Fibroblast of the conjunctiva (primary cell): Measurements from ENCODE around the gene GNG4.
"Not testable (repeated sequence)": the region's sequence is repeated elsewhere in the genome, so short reads cannot be mapped to it uniquely, and the experiment has no call there.

Source experiments
- DNase-seq: peaks from one replicate; pipeline ENCODE4 v3.0.0-alpha.2; 2010; ENCODE audit warnings: low read depth

Gene GNG4

DNA sequence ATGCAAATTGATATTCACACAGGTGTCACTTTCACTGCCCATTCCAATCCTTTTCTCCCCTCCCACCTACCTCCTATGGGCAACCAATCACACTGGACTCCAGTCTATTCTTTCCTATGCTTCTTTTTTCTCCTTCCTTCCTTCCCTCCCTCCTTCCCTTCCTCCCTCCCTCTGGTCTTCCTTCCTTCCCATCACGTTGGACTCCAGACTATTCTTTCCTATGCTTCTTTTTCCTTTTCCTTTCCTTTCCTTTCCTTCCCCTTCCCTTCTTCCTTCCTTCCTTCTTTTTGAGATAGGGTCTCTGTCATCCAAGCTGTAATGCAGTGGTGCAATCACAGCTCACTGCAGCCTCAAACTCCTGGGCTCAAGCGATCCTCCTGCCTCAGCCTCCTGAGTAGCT, 64.6 kb downstream of the GNG4 start:
- no peak for DNase-seq

DNA sequence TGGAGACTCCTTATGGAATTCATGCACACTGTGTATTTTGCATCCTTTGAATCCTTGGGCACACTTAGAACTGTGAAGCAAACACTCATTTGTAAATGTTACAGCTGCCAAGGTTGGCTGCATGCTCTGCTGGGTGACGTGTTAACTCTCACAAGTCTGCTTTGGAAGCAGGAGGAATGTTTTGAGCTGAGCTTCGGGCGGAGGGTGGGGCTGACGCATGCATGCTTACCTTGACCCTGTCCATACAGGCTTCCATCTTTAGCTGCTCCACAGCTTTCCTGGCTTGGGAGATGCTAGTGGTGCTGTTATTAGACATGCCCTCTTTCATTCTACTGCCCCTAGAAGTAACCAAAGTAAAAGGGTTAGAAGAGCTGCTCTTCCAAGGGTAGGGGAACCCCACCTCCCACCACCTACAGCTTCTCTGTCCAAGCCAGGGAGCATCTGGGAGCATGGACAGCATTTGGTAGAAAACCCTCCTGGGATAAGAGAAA, 66.0 kb downstream of the GNG4 start:
- no peak for DNase-seq

DNA sequence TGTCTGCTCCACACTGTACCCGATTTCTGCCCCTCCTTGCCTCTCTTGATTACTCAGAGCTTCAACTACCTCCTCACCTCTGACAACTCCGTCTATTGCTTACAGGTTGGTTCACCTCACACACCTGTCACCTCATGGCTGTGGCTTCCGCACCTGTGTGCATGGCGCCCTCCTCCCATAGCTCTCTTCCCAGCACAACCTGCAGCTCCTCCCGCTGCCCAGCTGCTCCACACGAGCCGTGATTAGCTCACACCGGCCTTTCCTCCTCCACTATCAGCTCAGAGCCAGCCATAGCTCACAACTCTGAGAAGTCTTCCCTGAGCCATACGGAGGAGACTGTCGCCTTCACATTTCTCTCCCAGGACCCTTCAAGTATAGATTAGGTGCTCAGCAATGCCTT, 67.5 kb downstream of the GNG4 start:
- DNase-seq: no peak

DNA sequence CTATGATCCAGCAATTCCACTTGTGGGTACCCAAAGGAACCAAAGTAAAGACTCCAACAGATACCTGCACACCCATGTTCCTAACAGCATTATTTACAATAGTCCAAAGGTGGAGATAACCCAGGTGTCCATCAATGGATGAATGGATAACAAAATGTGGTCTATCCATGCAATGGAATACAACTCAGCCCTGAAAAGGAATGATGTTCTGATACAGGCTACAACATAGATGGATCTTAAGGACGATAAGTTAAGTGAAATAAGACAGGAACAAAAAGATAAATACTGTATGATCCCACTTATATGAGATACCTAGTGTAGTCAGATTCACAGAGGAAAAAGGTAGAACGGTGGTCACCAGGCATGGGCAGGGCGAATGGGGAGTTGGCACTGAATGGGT, 69.7 kb downstream of the GNG4 start:
- no peak for DNase-seq

DNA sequence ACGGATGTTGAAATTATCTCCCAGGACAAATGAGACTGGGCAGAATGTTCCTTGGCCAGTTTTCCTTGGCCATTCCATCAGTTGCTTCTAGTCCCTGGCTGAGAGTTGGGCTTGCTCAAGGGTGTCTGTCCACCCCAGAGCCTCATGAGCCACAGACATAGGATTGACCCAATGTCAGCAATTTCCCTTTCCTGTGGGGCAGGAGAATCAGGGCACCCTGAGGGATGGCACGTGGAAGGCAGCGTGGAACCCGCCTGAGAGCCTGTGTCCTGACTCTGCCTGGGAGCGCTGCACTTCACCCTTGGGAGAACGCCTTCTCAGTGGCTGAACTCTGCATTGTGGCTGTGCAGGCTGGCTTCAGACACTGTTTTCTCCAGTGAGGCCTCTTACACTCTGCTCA, 74.0 kb downstream of the GNG4 start:
- no peak for DNase-seq

DNA sequence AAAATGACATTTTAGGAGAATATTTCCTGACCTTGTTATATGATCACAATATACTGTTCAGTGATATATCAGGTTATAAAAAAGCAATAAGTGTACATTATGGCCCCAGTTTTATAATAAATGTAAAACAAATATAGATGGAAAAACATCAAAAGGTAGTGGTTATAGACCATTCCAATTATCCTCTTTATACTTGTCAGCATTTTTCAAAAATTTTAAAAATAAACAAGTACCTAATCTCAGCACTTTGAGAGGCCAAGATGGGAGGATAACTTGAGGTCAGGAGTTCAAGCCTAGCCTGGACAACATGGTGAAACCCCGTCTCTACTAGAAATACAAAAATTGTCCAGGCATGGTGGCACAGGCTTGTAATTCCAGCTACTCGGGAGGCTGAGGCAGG, 75.7 kb downstream of the GNG4 start:
- no peak for DNase-seq

DNA sequence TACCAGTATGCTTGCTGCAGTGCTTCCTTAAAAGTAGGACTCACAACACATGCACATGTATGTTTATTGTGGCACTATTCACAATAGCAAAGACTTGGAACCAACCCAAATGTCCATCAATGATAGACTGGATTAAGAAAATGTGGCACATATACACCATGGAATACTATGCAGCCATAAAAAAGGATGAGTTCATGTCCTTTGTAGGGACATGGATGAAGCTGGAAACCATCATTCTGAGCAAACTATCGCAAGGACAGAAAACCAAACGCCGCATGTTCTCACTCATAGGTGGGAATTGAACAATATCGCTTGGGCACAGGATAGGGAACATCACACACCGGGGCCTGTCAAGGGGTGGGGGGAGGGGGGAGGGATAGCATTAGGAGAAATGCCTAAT, 76.6 kb downstream of the GNG4 start:
- not testable (repeated sequence) for DNase-seq

DNA sequence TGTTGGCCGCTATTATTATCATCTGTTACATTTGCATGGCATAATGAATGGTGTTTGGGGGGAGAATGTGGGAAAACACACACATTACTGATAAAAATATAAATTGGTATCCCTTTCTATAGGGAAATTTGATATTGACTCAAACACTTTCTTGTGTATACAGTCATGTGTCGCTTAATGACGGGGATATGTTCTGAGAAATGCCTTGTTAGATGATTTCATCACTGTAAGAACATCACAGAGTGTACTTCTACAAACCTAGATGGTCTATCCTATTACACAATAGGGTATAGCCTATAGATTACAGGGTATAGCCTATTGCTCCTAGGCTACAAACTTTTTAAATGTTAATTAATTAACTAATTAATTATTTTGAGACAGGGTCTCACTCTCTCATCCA, 78.1 kb downstream of the GNG4 start:
- no peak for DNase-seq

DNA sequence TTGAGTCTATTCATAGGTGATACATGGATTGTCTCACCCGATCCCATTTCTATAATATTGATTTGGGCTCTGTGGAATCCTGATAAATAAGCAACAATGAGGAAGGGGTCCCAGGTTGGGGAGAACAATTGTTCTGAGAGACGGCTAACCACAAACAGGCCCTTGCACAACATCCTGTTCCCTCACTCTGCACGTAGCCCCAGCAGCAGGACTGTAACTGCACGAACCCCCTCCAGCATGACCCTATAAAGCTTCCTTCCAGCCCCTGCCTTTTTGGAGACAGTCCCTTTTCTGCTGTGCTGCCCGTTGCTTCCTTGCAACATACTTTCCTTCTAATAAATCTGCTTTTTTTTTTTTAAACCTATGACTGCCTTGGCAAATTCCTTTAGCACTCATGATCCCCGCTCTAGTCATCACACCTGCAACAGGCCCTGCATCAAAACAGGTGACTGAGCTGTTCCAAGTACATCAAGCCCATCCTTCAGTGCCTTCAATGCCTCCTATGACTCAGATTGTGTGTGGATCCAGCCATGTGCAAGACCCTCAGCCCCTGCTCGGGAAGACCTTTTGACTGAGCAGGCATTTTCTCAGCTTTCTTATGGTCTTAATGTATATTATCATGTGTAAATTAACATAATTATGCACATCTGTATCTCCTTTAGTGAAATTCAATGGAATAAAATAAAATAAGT, 81.6 kb downstream of the GNG4 start:
- no peak for DNase-seq

DNA sequence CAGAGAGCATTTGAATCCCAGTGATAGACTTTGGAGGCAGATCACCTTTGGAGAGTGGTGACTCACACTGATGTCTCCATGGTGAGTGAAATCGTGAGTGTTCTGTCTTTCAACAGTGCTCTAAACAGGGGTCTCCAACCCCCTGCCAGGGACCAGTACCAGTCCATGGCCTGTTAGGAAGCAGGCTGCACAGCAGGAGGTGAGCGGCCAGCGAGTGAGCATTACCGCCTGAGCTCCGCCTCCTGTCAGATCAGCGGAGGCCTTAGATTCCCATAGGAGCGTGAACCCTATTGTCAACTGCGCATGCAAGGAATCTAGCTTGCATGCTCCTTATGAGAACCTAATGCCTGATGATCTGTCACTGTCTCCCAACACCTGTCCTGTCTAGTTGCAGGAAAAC, 83.5 kb downstream of the GNG4 start:
- DNase-seq: no peak

DNA sequence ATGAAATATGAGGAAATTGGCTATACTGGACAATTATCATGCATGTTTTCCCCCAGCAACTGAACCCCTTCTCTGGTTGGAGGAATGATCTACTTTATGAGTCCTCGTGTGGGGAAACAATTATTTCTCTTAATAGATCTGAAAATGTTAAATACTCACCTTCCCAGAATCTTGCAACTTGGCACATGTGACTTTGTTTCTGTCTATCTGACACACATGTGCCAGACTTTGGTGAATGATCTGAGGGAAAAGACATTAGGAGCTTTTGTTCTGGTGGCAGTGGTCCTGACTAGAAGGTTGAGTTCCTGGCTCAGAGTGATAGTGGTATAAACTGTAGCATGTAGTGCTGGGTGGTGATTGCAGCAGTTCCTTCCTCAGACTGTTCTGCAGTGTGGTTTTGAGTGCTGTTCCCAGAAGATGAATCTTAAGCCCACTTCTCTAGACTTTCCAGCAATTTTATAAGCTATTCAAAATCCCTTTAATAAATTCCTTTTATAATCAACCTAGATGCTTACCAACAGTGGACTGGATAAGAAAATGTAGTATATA, 86.0 kb downstream of the GNG4 start:
- no peak for DNase-seq

DNA sequence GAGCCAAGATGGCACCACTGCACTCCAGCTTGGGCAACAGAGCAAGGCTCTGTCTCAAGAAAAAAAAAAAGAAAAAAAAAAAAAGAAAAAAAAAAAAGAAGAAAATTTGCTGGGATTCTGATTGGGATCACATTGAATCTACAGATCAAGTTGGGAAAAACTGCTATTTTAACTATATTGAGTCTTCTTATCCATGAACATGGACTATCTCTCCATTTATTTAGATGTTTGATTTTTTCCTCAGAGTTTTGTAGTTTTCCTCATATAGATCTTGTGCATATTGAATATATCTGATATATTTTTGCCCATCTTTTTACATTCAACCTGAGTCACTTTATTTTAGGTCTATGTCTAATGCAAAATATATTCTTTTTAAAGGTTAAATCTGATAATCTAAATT, 87.0 kb downstream of the GNG4 start:
- no peak for DNase-seq

DNA sequence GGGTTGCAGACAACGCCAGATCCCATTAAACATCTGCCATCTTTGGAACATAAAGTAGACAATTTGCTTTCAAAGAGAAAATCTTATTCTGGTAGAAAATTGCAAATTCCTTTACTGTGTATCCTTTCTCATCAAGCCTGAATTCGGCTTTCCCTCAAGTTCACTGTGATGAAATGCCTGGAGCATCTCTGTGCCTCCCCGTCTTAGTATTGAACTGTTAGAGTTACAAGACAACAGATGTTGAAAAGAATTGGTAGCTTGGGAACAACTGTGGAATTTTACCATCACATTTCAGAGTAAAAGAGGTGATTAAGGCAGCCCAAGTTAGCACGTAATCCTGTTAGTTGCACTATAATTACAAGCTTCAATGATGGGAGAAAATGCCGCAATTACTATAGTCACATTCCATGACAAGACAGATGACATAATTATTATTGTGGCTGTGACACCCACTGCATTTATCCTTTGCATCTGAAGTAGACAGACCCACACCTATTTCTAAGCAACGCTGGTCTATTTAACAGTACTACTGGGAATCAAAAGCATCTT, 90.9 kb downstream of the GNG4 start:
- no peak for DNase-seq

DNA sequence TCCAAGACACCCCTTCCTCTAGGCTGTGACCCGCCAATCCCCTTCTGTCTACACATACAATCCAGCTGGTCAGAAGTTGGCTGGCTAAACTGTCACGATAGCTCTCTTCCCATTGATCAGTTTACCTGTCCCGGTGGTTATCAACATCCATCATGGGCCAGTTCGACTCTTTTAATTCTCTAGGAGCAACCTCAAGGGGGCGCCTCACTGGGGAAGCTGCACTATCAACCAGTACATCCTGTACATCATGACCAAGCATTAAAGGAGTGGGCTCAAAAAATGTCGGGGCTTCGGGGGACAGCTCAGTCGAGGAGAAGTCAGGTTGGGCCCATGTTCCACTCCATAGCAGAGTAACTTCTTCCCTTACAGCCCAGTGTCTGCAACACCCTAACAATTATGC, 92.1 kb downstream of the GNG4 start:
- no peak for DNase-seq

DNA sequence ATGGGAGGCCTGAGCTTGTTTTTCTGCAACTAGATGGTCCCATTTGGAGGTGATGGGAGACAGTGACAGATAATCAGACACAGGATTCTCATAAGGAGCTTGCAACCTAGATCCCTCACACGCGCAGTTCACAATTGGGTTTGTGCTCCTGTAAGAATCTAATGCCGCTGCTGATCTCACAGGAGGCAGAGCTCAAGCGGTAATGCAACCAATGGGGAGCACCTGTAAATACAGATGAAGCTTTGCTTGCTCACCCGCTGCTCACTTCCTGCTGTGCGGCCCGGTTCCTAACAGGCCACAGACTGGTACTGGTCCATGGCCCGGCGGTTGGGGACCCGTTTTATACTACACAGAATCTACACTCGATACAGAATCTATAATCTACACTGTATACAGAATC, 92.8 kb downstream of the GNG4 start:
- DNase-seq: no peak

DNA sequence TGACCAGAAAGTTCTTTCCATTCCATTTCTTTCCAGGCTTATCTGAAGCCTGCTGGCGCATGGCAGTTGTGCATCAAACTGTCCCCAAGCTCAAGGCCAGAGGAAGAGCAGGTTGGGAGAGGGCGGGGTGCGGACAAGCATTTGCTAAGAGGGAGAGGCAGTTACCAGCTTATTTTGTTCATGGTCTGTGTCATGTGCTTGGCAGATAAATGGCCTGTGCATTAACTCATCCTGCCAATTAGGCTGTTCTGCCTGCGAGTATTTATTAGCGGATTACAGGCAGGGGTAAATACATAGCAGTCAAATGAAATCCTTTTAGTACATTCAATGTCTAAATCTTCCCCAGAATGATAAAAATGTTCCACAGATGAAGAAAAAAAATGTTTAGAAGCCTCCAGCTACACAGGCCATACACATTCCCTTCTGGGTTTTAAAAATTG, 96.5 kb downstream of the GNG4 start:
- DNase-seq: no peak

DNA sequence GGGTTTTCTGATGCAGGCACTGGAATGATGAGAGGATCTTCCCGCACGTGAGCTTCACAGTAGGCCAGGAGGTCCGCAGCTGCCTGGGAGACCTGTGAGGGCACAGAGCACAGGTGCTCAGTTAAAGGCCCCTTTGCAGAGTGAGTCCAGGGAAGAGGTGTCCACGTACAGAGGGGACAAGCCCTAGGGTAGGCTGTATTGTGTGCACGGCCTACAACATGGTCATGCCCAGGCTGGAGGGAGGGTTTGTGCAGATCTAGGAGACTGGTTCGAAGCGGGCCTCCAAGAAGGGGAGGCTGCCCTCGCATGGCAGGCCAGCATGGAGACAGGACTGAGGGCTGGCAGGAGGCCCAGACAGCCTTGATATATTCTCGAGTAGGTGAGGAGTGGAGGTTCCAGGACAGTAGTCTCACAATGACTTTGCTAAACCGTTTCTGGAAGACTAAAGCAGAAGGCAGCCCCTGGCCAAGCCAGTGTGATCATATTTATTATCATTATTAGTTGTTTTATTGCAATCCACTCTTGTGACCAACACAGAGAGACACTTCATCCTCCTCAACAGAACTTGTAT, 97.4 kb downstream of the GNG4 start:
- DNase-seq: no peak

DNA sequence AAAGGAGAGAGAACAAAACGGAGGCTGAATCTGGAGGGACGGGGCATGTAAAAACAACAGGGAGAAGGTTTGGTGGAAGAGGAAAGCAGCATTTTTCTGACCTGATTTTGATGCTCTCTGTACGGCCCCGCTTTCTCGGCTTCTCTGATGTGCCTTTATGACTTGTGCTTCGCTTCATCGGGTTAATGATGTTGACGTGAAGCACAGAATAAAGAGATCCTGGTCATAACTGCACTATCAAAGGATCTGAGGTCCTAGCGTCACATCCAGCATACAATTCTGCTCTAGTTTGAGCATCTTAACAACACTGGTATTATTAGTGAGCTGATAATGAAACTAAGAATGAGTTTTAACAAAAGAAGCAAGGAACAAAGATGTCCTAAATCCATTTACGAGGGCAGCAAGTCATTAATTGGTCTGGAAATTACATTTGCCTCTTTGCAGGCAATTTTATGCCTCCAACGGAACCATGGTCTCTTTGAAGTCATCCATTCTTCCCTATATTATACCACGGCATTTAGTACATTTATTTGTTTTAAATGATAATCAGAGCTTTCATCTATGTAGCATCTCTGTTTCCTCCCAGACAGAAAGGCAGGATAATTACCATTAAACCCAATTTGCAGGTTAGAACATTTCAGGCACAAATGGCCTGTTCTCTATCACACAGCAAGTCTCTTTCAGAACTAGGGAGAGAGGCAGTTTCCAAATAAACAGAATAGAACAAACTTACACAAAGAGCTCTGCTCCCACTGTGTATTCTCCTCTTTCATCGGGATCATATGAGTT, 100.0 kb downstream of the GNG4 start:
- no peak for DNase-seq

DNA sequence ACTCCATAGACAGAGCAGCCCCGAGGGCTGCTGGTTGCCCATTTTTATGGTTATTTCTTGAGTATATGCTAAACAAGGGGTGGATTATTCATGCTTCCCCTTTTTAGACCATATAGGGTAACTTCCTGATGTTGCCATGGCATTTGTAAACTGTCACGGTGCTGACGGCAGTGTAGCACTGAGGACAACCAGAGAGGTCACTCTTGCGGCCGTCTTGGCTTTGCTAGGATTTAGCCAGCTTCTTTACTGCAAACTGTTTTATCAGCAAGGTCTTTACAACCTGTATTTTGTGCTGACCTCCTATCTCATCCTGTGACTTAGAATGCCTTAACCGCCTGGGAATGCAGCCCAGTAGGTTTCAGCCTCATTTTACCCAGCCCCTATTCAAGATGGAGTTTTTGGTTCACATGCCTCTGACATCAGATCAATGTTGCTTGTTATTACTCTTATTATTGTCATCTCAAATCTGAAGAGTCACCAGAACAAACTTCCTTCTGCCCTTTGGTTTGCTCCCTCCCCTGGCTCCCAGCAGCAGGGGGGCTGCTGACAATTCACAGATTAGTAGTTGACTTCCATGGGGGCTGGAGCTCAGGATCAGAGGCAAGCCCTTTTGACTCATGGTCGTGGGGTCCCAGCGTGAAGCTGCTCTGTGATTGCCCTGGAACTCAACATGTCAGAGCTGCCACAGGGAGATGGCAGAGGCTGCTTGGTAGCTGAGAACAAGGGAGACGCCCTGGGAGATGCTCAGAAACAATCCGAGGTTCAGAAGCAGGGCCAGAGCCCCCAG, 103.0 kb downstream of the GNG4 start:
- DNase-seq: not testable (repeated sequence)

DNA sequence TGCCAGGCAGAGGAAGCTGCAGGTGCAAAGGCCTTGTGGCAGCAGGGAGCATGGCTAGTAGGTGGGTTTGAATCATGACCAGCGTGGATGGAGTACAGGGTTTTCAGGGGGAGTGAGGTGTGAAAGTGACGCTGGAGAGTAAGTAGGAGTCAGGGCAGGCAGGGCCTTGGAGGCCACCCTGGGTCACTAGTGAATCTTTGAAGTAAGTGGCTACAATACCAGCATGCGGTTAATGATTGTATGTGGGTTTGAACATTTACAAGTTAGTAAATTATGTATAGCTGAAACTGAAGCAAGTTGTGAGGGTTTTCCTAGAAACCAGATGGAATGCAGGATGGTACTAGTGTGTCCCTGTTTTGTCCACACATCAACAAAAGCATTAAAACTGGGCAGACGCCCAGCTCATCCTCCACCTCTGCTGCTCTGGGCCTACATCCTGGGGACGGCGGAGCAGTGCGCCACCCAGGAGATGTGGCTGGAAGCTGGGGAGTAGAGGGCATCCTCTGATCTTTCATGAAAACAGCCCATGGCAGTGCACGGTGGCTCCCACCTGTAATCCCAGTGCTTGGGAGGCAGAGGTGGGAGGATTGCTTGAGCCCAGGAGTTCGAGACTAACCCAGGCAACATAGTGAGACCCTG, 104.2 kb downstream of the GNG4 start:
- DNase-seq: no peak

DNA sequence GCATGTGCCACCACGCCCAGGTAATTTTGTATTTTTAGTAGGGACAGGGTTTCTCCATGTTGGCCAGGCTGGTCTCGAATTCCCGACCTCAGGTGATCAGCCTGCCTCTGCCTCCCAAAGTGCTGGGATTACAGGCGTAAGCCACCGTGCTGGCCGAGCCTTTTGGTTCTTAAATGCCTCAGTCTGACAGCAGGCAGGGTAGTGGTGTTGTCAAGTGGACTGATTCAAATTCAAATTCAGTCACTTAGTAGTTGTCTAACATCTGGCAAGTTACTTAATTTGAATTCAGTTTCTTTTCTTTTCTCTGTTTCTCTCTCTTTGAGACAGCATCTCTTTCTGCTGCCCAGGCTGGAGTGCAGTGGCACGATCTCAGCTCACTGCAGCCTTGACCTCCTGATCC, 106.7 kb downstream of the GNG4 start:
- DNase-seq: not testable (repeated sequence)
